WERI-Rb-1 (cell line): Measurements from ENCODE around the gene LYPD6B.

Source experiments
- DNase-seq: peaks from one replicate; pipeline ENCODE4 v3.0.0-alpha.2; 2020
- H3K27ac ChIP-seq: fragments of 250-450 bp; sonication (Bioruptor Pico); 2 replicates; pipeline ENCODE4 v1.5.1; 2020; ENCODE audit warnings: mild to moderate bottlenecking, moderate library complexity
- H3K27me3 ChIP-seq: fragments of 250-450 bp; sonication (Bioruptor Pico); 2 replicates; pipeline ENCODE4 v1.5.1; 2021; ENCODE audit warnings: mild to moderate bottlenecking, low read depth, moderate library complexity; ENCODE audit not compliant: insufficient read depth, severe bottlenecking
- H3K36me3 ChIP-seq: fragments of 250-450 bp; sonication (Bioruptor Pico); 2 replicates; pipeline ENCODE4 v1.5.1; 2020; ENCODE audit warnings: mild to moderate bottlenecking, moderate library complexity
- H3K4me3 ChIP-seq: 2 replicates; pipeline ENCODE4 v1.5.1; 2011; ENCODE audit warnings: low read depth, mild to moderate bottlenecking, control low read depth, low read length
- H3K9me3 ChIP-seq: fragments of 250-450 bp; sonication (Bioruptor Pico); 2 replicates; pipeline ENCODE4 v1.5.1; 2021; ENCODE audit warnings: mild to moderate bottlenecking, moderate library complexity; ENCODE audit not compliant: severe bottlenecking
- TF ChIP-seq, protein P1 (sequence below): IDR thresholded peaks from 2 replicates; pipeline ENCODE4 v1.5.1; 2011; ENCODE audit warnings: low read depth, mild to moderate bottlenecking, control low read depth, inconsistent platforms, low read length

Gene LYPD6B

GRCh38 chr2:149178612-149179011 is 140.1 kb downstream of the LYPD6B start:
- Histone ChIP-seq H3K36me3 (no peaks in the 10 kb centered on the region), H3K27ac (no peak overlapping the region), H3K9me3 (no peaks in the 10 kb centered on the region), H3K27me3 (peaks cover 3% of the 10 kb centered on the region), H3K4me3 (no peak overlapping the region)
- TF ChIP-seq, protein P1, sequence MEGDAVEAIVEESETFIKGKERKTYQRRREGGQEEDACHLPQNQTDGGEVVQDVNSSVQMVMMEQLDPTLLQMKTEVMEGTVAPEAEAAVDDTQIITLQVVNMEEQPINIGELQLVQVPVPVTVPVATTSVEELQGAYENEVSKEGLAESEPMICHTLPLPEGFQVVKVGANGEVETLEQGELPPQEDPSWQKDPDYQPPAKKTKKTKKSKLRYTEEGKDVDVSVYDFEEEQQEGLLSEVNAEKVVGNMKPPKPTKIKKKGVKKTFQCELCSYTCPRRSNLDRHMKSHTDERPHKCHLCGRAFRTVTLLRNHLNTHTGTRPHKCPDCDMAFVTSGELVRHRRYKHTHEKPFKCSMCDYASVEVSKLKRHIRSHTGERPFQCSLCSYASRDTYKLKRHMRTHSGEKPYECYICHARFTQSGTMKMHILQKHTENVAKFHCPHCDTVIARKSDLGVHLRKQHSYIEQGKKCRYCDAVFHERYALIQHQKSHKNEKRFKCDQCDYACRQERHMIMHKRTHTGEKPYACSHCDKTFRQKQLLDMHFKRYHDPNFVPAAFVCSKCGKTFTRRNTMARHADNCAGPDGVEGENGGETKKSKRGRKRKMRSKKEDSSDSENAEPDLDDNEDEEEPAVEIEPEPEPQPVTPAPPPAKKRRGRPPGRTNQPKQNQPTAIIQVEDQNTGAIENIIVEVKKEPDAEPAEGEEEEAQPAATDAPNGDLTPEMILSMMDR: no peak
- no peak for DNase-seq

DNA sequence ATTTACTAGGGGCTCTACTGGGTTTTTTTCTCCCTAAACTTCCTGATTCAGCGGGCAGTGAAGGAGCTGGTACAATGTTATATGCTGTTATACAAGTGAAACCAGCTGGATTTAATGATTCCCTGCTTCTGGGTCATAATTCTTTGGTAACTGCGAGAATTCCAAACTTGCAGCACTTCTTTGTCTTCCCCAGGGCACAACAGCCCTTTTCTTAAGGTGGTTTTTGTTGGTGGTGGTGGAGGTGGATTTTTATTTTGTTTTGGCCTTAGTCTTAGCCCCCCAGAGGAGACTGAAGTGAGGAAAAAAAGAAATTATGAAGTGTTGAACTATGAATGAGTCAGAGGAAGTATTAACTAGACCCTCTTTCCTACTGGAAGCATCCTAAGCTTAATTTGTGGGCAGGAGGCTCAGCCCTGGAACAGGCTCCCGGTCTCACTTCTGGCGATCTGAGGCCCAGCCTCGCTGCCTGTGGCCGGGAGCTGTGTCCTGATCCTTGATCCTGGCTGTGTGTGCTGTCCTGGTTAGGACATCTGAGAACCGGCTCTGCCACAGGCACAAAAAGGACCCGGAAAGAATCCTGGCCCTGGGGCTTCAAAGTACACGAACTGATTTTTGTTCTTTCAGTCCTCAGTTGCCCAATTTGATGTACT is 141.9 kb downstream of the LYPD6B start:
- H3K9me3 ChIP-seq: no peaks in the 10 kb centered on the region
- TF ChIP-seq, protein P1: no peak

DNA sequence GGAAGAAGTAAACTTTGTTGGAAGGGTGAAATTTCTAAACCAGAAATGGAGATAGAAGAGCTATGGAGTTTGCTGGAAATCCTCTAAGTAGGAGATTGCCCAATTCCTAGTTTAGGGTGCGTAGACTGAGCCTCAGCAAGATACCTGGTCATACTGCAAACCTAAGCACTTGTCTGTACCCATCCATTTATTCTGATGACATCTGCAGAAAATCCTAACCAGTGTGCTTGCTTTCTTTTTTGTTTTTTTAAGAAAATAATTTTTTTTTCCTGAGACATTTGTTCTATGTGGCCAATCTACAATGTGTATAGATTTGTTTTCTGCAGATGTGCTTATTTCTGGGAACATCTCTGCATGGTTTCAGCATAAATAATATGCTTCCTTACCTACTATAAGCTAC is 144.7 kb downstream of the LYPD6B start:
- TF ChIP-seq, protein P1: no peak
- Histone ChIP-seq H3K27ac (no peak overlapping the region), H3K9me3 (no peaks in the 10 kb centered on the region), H3K4me3 (no peak overlapping the region), H3K36me3 (no peaks in the 10 kb centered on the region), H3K27me3 (no peaks in the 10 kb centered on the region)
- DNase-seq: no peak

More for the DNA sequence above, 141.9 kb downstream of the LYPD6B start:
- DNase-seq: no peak
- peaks cover 3% of the 10 kb centered on the region for H3K27me3 ChIP-seq
- no peaks in the 10 kb centered on the region for H3K36me3 ChIP-seq
- H3K27ac ChIP-seq: no peak overlapping the region
- no peak overlapping the region for H3K4me3 ChIP-seq

GRCh38 chr2:149184991-149185390 is 146.5 kb downstream of the LYPD6B start:
- Histone ChIP-seq H3K27ac (no peak overlapping the region), H3K27me3 (no peaks in the 10 kb centered on the region), H3K36me3 (no peaks in the 10 kb centered on the region), H3K4me3 (no peak overlapping the region), H3K9me3 (no peaks in the 10 kb centered on the region)
- DNase-seq: no peak
- TF ChIP-seq, protein P1: no peak

- H3K27me3 ChIP-seq: no peaks in the 10 kb centered on the region
Measured at GRCh38 chr2:149185942-149186490, 147.5 kb downstream of the LYPD6B start.

More at GRCh38 chr2:149185942-149186490, 147.5 kb downstream of the LYPD6B start:
- no peak for DNase-seq
- no peaks in the 10 kb centered on the region for H3K36me3 ChIP-seq
- TF ChIP-seq, protein P1: no peak
- no peaks in the 10 kb centered on the region for H3K9me3 ChIP-seq
- no peak overlapping the region for H3K4me3 ChIP-seq
- H3K27ac ChIP-seq: no peak overlapping the region
